Epithelial cell of esophagus (primary cell): Measurements from ENCODE around the gene STMN3.

Source experiments
- DNase-seq: peaks from one replicate; pipeline ENCODE4 v3.0.0; 2010; ENCODE audit warnings: low read depth
- H3K4me3 ChIP-seq: 2 replicates; pipeline ENCODE4 v1.5.1; 2011; ENCODE audit warnings: mild to moderate bottlenecking, low read length, control low read depth
- CTCF ChIP-seq: IDR thresholded peaks from 2 replicates; pipeline ENCODE4 v1.5.1; 2011; ENCODE audit warnings: low read depth, mild to moderate bottlenecking, low read length, control low read depth, inconsistent platforms; ENCODE audit not compliant: insufficient read depth; ENCODE audit errors: missing control alignments

Gene STMN3

GRCh38 chr20:63627129-63627750, 26.0 kb downstream of the STMN3 start:
- DNase-seq: peak; percentile 97
- peak overlapping the region; percentile 84 for H3K4me3 ChIP-seq
- no peak for TF ChIP-seq CTCF

- DNase-seq: peak; percentile 63
- peak within 1 kb of the TSS; percentile 84 for H3K4me3 ChIP-seq
- TF ChIP-seq CTCF: no peak
Measured at GRCh38 chr20:63626424-63627128, 26.6 kb downstream of the STMN3 start, which contains the start of gene GMEB2. Gene GMEB2, minus strand, starts transcription at chr20:63627101. Its CDS starts 7,704 bp downstream, at chr20:63619397.

- DNase-seq: peak; percentile 18
- H3K4me3 ChIP-seq: peak overlapping the region; percentile 56
- no peak for TF ChIP-seq CTCF
Measured at GRCh38 chr20:63625771-63626423, 27.3 kb downstream of the STMN3 start.

- DNase-seq: no peak
- H3K4me3 ChIP-seq: no peak overlapping the region
- no peak for TF ChIP-seq CTCF
Measured at GRCh38 chr20:63624486-63624885, 28.7 kb downstream of the STMN3 start.

- no peak for TF ChIP-seq CTCF
- no peak overlapping the region for H3K4me3 ChIP-seq
- no peak for DNase-seq
Measured at GRCh38 chr20:63622732-63623131, 30.5 kb downstream of the STMN3 start.

- H3K4me3 ChIP-seq: no peak overlapping the region
- DNase-seq: no peak
- no peak for TF ChIP-seq CTCF
Measured at GRCh38 chr20:63622096-63622495, 31.1 kb downstream of the STMN3 start.
